Activated CD4-positive, alpha-beta T cell treated with anti-CD3 and anti-CD28 coated beads, Interleukin-2, Interleukin-4, amounts not matched to agents 100 ng/mL and 50 ng/mL, durations not matched to agents 16 hours and 8 hours (primary cell): ENCODE data around the gene PRG3.
"Not testable (repeated sequence)": the region's sequence is repeated elsewhere in the genome, so short reads cannot be mapped to it uniquely, and the experiment has no call there.

Experiments
- DNase-seq: peaks from one replicate; pipeline ENCODE4 v3.0.0-alpha.2; 2020; ENCODE audit warnings: low spot score

The PRG3 gene

GRCh38 chr11:57336856-57337255 lies 44.1 kb downstream of the PRG3 start:
- DNase-seq: not testable (repeated sequence)

GRCh38 chr11:57336111-57336666 lies 44.8 kb downstream of the PRG3 start:
- peak; percentile 14 for DNase-seq

GRCh38 chr11:57335343-57336110 lies 45.4 kb downstream of the PRG3 start, which contains the start of gene SSRP1:
Gene SSRP1 (minus strand): TSS chr11:57335892. CDS start chr11:57335121, 771 bp downstream.
- peak; percentile 91 for DNase-seq

GRCh38 chr11:57335023-57335342 lies 46.0 kb downstream of the PRG3 start:
- DNase-seq: no peak

GRCh38 chr11:57332694-57333440 lies 48.1 kb downstream of the PRG3 start:
- DNase-seq: no peak

GRCh38 chr11:57331720-57332119 lies 49.2 kb downstream of the PRG3 start:
- DNase-seq: no peak

GRCh38 chr11:57330029-57330428 lies 50.9 kb downstream of the PRG3 start:
- DNase-seq: peak; percentile 39

- no peak for DNase-seq
These were observed 53.2 kb downstream of the PRG3 start for GRCh38 chr11:57327721-57328120.
